Embryonic facial prominence (tissue), 1 donor: ENCODE measurements around the gene ZFHX3.

Experiments
- DNase-seq: peaks from one replicate; pipeline ENCODE4 v3.0.0-alpha.2; 2016; ENCODE audit errors: extremely low spot score

ZFHX3 gene

GRCh38 chr16:72934636-72935403, 113.1 kb downstream of the ZFHX3 start:
- no peak for DNase-seq

- DNase-seq: no peak
Observed at GRCh38 chr16:72932677-72933335, 115.1 kb downstream of the ZFHX3 start.

- no peak for DNase-seq
Observed at GRCh38 chr16:72932050-72932449, 115.9 kb downstream of the ZFHX3 start.

- DNase-seq: no peak
Observed at GRCh38 chr16:72930396-72930795, 117.5 kb downstream of the ZFHX3 start.

- DNase-seq: no peak
Observed at GRCh38 chr16:72928090-72928981, 119.6 kb downstream of the ZFHX3 start.

GRCh38 chr16:72927199-72928089, 120.5 kb downstream of the ZFHX3 start:
- no peak for DNase-seq

GRCh38 chr16:72926177-72927070, 121.5 kb downstream of the ZFHX3 start:
- no peak for DNase-seq

- no peak for DNase-seq
Observed at GRCh38 chr16:72925631-72925979, 122.3 kb downstream of the ZFHX3 start.

GRCh38 chr16:72924927-72925630, 122.8 kb downstream of the ZFHX3 start:
- no peak for DNase-seq

- no peak for DNase-seq
Observed at GRCh38 chr16:72924537-72924926, 123.4 kb downstream of the ZFHX3 start.

GRCh38 chr16:72923757-72924156, 124.2 kb downstream of the ZFHX3 start:
- DNase-seq: no peak

- no peak for DNase-seq
Observed at GRCh38 chr16:72922714-72923113, 125.2 kb downstream of the ZFHX3 start.

GRCh38 chr16:72921620-72922019, 126.3 kb downstream of the ZFHX3 start:
- no peak for DNase-seq

GRCh38 chr16:72921106-72921505, 126.8 kb downstream of the ZFHX3 start:
- DNase-seq: no peak

GRCh38 chr16:72917051-72917450, 130.9 kb downstream of the ZFHX3 start:
- no peak for DNase-seq

- no peak for DNase-seq
Observed at GRCh38 chr16:72915331-72915730, 132.6 kb downstream of the ZFHX3 start.

GRCh38 chr16:72913551-72913950, 134.4 kb downstream of the ZFHX3 start:
- DNase-seq: no peak

GRCh38 chr16:72911971-72912370, 136.0 kb downstream of the ZFHX3 start:
- DNase-seq: no peak

- DNase-seq: no peak
Observed at GRCh38 chr16:72910875-72911274, 137.1 kb downstream of the ZFHX3 start.

GRCh38 chr16:72910381-72910780, 137.5 kb downstream of the ZFHX3 start:
- no peak for DNase-seq
